DND-41 (cell line): ENCODE measurements around the gene MUC2.

Experiments
- EZH2 ChIP-seq: IDR thresholded peaks from 3 replicates; pipeline ENCODE4 v1.6.1; 2012; ENCODE audit warnings: borderline replicate concordance, low read depth, mild to moderate bottlenecking, moderate library complexity, low read length, inconsistent platforms; ENCODE audit not compliant: severe bottlenecking
- TF ChIP-seq, protein P1 (sequence below): IDR thresholded peaks from 2 replicates; pipeline ENCODE4 v1.5.1; 2012; ENCODE audit warnings: borderline replicate concordance, low read length, moderate library complexity, mild to moderate bottlenecking; ENCODE audit not compliant: poor library complexity, severe bottlenecking; ENCODE audit errors: extremely low read depth

GRCh38 chr11:1037506-1038055 is 37.1 kb upstream of the MUC2 start:
- TF ChIP-seq, protein P1, sequence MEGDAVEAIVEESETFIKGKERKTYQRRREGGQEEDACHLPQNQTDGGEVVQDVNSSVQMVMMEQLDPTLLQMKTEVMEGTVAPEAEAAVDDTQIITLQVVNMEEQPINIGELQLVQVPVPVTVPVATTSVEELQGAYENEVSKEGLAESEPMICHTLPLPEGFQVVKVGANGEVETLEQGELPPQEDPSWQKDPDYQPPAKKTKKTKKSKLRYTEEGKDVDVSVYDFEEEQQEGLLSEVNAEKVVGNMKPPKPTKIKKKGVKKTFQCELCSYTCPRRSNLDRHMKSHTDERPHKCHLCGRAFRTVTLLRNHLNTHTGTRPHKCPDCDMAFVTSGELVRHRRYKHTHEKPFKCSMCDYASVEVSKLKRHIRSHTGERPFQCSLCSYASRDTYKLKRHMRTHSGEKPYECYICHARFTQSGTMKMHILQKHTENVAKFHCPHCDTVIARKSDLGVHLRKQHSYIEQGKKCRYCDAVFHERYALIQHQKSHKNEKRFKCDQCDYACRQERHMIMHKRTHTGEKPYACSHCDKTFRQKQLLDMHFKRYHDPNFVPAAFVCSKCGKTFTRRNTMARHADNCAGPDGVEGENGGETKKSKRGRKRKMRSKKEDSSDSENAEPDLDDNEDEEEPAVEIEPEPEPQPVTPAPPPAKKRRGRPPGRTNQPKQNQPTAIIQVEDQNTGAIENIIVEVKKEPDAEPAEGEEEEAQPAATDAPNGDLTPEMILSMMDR: no peak
- TF ChIP-seq EZH2: no peak
